GM21447 (cell line): ENCODE results near the gene OR52I1.

Experiments
- ATAC-seq: cut with Tn5 transposase; IDR thresholded peaks from one replicate; pipeline ENCODE4 v1.9.1; 2021; ENCODE audit not compliant: unreplicated experiment

Gene OR52I1

DNA sequence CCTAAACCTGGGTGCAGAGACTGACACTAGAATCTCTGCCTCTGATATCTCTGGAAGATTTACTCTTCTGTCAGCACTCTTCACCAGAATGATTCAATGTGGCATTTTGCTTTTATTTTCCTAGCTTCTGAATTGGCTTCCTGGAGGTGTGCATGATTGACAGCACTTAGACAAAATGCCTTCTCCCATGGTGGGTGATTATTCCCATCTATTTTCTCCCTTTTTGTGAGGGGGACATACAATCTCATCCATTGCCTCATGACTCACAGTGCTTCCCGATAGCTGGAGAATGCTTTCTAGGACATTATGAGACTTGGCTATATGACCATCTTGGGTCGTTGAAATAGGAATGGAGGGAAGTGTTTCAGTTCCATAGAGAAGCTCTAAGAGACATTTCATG lies 18.1 kb downstream of the OR52I1 start:
- ATAC-seq = no peak

DNA sequence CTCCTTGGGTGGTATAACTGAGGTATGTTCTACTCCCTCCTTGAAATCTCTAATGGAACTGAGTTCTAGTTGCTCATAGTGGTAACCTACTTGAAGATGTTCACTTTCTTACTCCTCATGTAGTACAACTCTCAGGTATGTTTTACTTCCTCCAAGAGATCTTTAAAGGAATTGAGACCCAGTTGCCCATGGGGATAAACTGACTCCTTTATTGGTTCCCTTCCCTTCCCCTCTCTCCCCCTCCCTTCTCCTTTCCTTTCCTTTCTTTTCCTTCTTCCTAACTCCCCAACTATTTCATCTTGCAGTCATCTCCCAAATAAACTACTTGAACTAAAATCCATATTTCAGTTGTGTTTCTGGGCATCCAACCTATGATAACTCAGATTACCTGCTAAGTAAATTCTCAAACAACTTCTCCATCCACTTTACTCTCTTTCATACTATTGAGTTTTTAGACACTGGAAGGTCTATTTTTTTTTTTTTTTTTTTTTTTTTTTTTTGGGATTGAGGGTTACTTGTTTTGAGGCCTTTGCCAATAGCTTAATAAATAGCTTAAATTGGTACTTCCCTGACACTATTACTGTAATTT lies 22.1 kb downstream of the OR52I1 start:
- no peak for ATAC-seq

DNA sequence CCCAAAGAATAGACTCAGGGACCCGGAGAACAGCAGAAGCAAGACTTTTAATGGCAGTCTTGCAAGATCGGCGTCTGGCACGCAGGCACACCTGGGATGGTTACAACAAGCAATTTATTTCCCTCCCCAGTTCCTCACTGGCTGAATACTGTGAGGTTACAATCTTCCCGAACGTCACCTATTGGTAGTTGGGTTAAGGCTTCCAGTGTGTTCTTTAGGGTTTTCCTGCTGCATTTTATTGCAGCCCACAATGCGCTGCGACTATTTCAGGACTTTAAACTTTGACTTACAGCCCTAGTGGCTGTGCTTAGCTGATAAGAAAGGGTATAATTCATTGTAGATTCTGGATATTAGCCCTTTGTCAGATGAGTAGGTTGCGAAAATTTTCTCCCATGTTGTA lies 25.7 kb downstream of the OR52I1 start:
- ATAC-seq = no peak

DNA sequence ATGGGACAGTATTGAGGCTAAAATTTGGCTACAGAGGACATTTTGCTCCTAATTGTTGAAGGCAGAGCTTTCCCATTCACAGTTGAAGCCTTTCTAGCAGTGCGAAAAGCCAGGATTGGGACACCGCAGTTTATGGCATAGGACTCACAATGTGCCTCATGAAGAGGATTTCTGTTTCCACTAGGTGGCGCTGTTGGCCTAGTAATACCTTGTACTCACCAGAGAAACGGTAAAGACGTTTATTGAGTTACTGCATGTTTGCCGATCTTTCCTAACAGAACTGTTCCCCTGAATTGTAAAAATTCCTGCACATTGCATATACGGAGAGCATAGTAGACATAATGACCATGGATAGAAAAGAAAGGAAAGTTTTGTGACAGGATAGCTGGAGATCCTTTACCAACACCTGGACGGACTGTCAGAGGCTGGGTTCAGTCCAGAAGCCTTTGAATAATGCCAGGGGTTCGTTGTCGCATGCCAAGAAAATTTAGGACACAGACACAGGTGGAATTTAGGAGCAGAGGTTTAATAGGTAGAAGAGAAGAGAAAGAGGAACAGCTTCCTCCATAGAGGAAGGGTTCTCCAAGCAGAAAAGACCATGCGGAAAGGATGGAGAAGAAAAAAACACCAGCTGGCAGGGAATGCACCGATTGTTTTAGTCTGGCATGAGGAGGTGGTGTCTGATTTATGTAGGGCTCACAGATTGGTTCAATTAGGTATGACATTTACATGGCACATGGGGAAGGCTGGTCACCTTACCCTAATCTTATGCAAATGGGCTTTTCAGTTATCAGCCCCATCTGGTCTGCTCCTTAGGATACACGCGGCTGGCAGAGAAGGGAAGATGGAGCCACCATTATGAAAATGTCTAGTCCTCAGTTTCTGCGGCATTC lies 32.6 kb downstream of the OR52I1 start:
- ATAC-seq = no peak

DNA sequence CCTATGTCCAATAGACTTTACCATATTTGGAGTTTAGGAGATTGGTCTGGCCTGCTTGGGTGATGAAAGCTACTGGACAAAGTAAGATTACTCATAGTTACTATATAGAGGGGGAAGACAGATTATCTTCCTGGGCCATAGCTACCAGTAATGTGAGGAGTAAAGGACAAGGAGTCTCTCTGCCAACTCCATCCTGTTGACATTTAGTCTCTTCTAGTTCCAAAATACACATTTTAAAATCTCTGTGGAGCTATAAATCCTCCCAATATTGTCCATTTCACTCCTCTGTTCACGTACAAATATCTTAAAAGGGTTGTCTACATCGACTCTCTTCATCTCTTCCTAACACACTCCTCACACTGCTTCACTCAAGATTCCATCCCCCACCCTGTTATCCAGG lies 42.3 kb downstream of the OR52I1 start:
- ATAC-seq = no peak

DNA sequence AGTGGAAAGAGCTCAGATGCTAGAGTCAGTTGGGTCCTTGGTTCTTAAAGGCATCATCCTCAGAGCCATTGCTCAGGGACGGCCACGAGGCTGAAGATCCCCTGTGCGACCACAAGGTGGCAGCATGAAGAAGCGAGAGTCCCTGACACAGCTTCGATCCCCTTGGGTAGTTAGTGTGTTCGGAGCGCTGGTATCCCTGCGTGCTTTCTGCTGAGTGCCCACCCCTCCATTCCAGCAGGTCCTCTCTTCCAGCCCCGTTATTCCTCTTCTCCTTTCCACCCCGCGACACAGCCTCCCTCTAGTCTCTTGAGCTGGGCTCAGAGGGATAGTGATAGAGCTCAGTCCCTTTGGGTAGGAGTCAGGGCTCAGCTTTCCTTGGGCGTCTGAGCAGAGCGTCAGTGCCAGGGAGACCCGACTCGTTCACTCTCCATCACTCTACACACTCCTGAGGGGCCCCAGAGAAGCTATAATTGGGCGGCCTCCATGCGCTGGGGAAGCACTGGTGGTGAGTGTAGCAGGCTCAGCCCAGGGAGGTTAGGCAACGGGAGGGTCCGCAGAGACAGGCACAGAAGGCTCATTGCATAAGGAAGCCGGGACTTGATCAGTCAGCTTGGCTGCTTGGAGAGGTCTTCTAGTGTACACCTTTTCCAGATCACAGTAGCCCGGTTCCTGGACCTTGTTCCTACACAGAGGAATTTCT lies 43.3 kb downstream of the OR52I1 start, which contains the start of gene OR51D1:
TSS of gene OR51D1 (plus strand) at position 516 of the 700 bp plus-strand sequence. CDS start 2,314 bp downstream, outside the sequence.
- ATAC-seq = peak; percentile 93

DNA sequence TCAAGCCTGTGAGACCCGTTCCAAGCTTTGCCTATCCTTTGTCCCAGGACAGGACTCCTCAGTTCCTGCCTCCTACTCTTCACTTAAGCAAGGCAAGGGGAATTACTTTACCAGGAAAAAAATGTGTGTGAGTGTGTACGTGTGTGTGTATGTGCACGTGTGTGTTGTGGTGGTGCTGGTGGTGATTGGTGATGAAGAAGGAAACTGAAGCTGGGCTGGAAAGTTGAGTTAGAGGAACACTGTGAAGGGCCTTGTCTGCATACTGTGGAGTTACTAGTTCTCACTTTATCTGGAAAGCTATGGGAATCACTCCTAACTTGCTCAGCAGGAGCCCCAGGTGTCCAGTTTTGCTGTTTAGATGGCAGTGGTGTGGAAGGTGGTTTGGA lies 43.8 kb downstream of the OR52I1 start:
- ATAC-seq = no peak

DNA sequence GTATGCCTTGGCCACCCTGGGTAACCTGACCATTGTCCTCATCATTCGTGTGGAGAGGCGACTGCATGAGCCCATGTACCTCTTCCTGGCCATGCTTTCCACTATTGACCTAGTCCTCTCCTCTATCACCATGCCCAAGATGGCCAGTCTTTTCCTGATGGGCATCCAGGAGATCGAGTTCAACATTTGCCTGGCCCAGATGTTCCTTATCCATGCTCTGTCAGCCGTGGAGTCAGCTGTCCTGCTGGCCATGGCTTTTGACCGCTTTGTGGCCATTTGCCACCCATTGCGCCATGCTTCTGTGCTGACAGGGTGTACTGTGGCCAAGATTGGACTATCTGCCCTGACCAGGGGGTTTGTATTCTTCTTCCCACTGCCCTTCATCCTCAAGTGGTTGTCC lies 46.1 kb downstream of the OR52I1 start:
- no peak for ATAC-seq

DNA sequence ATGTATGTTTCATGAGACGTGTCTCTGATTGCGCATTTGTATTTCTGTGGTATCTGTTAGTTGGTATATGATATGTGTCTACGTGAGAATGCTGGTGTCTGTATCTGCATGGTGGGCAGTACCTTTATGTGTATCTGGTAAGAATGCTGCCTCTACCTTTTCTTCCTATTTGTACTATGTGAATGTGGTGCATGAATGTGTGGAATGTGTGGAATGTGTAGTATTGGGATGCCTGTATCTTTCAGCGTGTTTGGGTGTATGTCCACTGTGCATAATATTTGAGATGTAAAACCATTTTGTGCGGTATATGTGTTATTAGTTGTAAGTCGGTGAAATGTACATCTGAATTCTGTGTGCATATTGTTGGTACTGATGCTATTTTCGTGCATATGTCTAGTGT lies 47.7 kb downstream of the OR52I1 start:
- ATAC-seq = no peak

DNA sequence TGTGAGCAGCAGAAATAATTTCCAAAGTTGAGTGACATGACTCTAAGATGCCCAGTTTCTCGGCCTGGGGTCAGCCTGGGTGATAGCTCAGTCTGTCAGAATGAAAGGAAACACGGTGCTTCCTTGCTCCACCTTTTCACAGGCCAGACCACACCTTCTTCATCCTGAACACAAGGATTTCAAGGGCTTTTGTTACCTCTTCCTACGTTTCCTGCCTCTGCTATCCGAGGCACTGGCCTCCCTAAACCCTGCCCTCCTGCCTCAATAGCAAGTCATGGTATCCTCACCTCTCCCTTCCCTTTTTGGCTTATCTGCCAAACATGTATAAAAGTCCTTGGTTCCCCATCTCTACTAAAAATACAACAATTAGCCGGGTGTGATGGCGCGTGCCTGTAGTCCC lies 48.2 kb downstream of the OR52I1 start:
- ATAC-seq = no peak

DNA sequence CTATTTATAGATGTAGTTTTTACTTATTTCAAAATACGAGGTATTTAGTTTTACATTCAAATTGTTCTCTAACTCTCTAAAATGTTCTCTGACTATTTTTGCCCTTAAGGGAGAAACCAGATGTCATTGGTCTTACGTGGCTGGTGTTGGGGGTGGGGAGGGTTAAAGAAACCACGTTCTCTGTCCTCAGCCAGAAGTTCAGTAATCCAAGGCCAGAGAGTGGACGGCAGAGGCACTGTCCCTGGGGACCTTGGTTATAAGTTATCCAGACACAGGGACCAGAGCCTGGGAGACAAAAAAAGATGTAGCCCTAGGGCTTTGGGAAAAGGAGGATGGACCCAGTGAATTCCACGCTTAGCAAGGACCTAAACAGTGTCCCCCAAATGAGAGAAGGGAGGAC lies 49.2 kb downstream of the OR52I1 start:
- no peak for ATAC-seq

DNA sequence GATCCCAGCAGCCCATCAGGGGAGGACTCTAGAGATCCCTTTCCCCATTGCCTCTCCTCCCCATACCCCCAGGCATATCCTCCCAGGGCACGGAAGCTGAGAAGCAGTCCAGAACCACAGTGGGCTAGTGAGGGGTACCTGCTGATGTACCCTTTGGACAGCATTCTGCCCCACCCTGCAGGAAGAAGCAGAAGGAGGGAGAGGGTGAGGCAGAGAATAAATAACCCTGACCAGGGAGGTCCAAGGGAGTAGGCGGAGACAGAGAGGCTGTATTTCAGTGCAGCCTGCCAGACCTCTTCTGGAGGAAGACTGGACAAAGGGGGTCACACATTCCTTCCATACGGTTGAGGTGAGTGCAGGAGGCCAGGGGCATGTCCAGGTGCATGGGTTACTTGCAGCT lies 49.8 kb downstream of the OR52I1 start, which contains the start of gene OR51E1:
TSS of gene OR51E1 (plus strand) at position 301 of the 400 bp plus-strand sequence. CDS start 8,545 bp downstream, outside the sequence.
- no peak for ATAC-seq

DNA sequence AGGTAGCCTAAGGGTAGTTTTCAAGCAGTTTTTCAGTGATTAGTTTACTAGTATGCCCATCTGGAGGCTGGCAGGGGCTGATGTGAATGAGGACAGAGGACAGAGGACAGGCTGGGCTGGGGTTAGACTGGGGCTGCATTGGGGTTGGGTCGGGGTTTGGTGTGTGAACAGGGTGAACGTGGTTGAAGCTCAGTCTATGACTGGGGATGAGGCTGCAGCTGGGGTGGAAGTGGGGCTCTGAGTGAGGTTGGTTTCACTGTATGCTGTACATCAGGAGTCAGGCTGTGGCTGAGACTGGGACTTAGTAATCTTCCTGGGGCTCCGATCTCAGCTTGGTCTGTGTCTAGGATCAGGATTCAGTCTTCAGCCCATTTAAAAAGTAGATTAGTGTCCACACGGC lies 50.4 kb downstream of the OR52I1 start:
- no peak for ATAC-seq
